Osteocyte (in vitro differentiated cells): ENCODE results near the gene MTM1. TPM values are rescaled to one million over a fixed set of nuclear protein-coding genes. Genes with fewer than 3 reads are reported as not detected.

ENCODE experiments used
- DNase-seq: peaks from one replicate; pipeline ENCODE4 v3.0.0; 2021; ENCODE audit warnings: mixed read lengths; ENCODE audit not compliant: unreplicated experiment; ENCODE audit errors: extremely low spot score
- H3K27ac Mint-ChIP-seq: one replicate; pipeline ENCODE4 v1.8.0; 2021; ENCODE audit warnings: mild to moderate bottlenecking, mixed read lengths; ENCODE audit not compliant: unreplicated experiment
- H3K27me3 Mint-ChIP-seq: one replicate; pipeline ENCODE4 v1.8.0; 2021; ENCODE audit warnings: mixed read lengths; ENCODE audit not compliant: unreplicated experiment
- H3K36me3 Mint-ChIP-seq: one replicate; pipeline ENCODE4 v1.8.0; 2021; ENCODE audit warnings: mixed read lengths; ENCODE audit not compliant: unreplicated experiment
- H3K4me1 Mint-ChIP-seq: one replicate; pipeline ENCODE4 v1.8.0; 2021; ENCODE audit warnings: mixed read lengths; ENCODE audit not compliant: unreplicated experiment
- H3K4me3 Mint-ChIP-seq: one replicate; pipeline ENCODE4 v1.8.0; 2021; ENCODE audit warnings: mild to moderate bottlenecking, moderate library complexity, mixed read lengths; ENCODE audit not compliant: unreplicated experiment
- H3K9me3 Mint-ChIP-seq: one replicate; pipeline ENCODE4 v1.8.0; 2021; ENCODE audit warnings: mixed read lengths; ENCODE audit not compliant: unreplicated experiment
- CTCF ChIP-seq: fragments of 200-600 bp; sonication (generic); IDR thresholded peaks from 2 replicates; pipeline ENCODE4 v1.5.0; 2021; ENCODE audit warnings: antibody characterized with exemption, mild to moderate bottlenecking, moderate library complexity
- total RNA-seq: library from RNA; stranded (reverse); gene quantifications from 2 replicates; pipeline ENCODE4 v1.2.1, GENCODE V29; 2021

Gene MTM1
- total RNA-seq, 1 donor from 2014 or later = 10.2 TPM

- Mint-ChIP-seq H3K9me3 (peaks cover 20% of the 10 kb centered on the region), H3K27me3 (no peaks in the 10 kb centered on the region), H3K36me3 (no peaks in the 10 kb centered on the region), H3K27ac (no peak overlapping the region), H3K4me3 (no peak overlapping the region), H3K4me1 (no peaks in the 10 kb centered on the region)
- peak; percentile 10 for TF ChIP-seq CTCF
- no peak for DNase-seq
Measured at GRCh38 chrX:150536455-150537116, 31.8 kb upstream of the MTM1 start.

- no peaks in the 10 kb centered on the region for H3K4me1 Mint-ChIP-seq
- H3K27ac Mint-ChIP-seq = no peak overlapping the region
- H3K9me3 Mint-ChIP-seq = peaks cover 20% of the 10 kb centered on the region
- TF ChIP-seq CTCF = no peak
- no peak for DNase-seq
- no peaks in the 10 kb centered on the region for H3K27me3 Mint-ChIP-seq
- H3K36me3 Mint-ChIP-seq = no peaks in the 10 kb centered on the region
- H3K4me3 Mint-ChIP-seq = no peak overlapping the region
Measured at GRCh38 chrX:150537851-150538250, 30.6 kb upstream of the MTM1 start.

- peaks cover 2% of the 10 kb centered on the region for H3K4me1 Mint-ChIP-seq
- peaks cover 5% of the 10 kb centered on the region for H3K9me3 Mint-ChIP-seq
- no peak for DNase-seq
- no peaks in the 10 kb centered on the region for H3K36me3 Mint-ChIP-seq
- no peak overlapping the region for H3K4me3 Mint-ChIP-seq
- TF ChIP-seq CTCF = no peak
- no peak overlapping the region for H3K27ac Mint-ChIP-seq
- no peaks in the 10 kb centered on the region for H3K27me3 Mint-ChIP-seq
Measured at GRCh38 chrX:150540965-150541364, 27.5 kb upstream of the MTM1 start.

- Mint-ChIP-seq H3K4me3 (no peak overlapping the region), H3K4me1 (peaks cover 9% of the 10 kb centered on the region), H3K27me3 (no peaks in the 10 kb centered on the region), H3K27ac (no peak overlapping the region), H3K36me3 (no peaks in the 10 kb centered on the region), H3K9me3 (no peaks in the 10 kb centered on the region)
- DNase-seq = no peak
- no peak for TF ChIP-seq CTCF
Measured at GRCh38 chrX:150542846-150543229, 25.6 kb upstream of the MTM1 start.

- Mint-ChIP-seq H3K4me3 (no peak overlapping the region), H3K27ac (no peak overlapping the region), H3K27me3 (no peaks in the 10 kb centered on the region), H3K36me3 (no peaks in the 10 kb centered on the region), H3K9me3 (no peaks in the 10 kb centered on the region), H3K4me1 (peaks cover 15% of the 10 kb centered on the region)
- no peak for TF ChIP-seq CTCF
- DNase-seq = no peak
Measured at GRCh38 chrX:150543230-150544155, 24.9 kb upstream of the MTM1 start.
